GM23338 (cell line): ENCODE results near the gene RER1. TPM values are rescaled to one million over a fixed set of nuclear protein-coding genes. Genes with fewer than 3 reads are reported as not detected.

Experiments used
- ATAC-seq: fragments of 200-7000 bp; cut with Tn5 transposase; 3 replicates; pipeline ENCODE4 v1.9.1; 2020
- DNase-seq: peaks from one replicate; pipeline ENCODE4 v3.0.0-alpha.2; 2015; ENCODE audit warnings: low spot score
- H2AFZ ChIP-seq: fragments of 200-600 bp; sonication (generic); 2 replicates; pipeline ENCODE4 v1.8.0; 2016; ENCODE audit warnings: antibody characterized with exemption, mild to moderate bottlenecking, moderate library complexity
- H3F3A ChIP-seq: fragments of 200-600 bp; sonication (generic); replicated peaks from 2 replicates; pipeline ENCODE4 v1.8.0; 2017; ENCODE audit warnings: antibody characterized with exemption, mixed run types, low read depth
- H3K27ac ChIP-seq: fragments of 200-600 bp; sonication (generic); 2 replicates; pipeline ENCODE4 v1.6.1; 2016; ENCODE audit warnings: low read depth
- H3K27me3 ChIP-seq: fragments of 200-600 bp; sonication (generic); 2 replicates; pipeline ENCODE4 v1.8.0; 2016; ENCODE audit warnings: mild to moderate bottlenecking, mixed run types, moderate library complexity; ENCODE audit not compliant: insufficient read depth
- H3K36me3 ChIP-seq: fragments of 200-600 bp; sonication (generic); 2 replicates; pipeline ENCODE4 v1.8.0; 2016; ENCODE audit warnings: mild to moderate bottlenecking; ENCODE audit not compliant: insufficient read depth
- H3K4me1 ChIP-seq: fragments of 200-600 bp; sonication (generic); 2 replicates; pipeline ENCODE4 v1.8.0; 2016; ENCODE audit warnings: mild to moderate bottlenecking, moderate library complexity; ENCODE audit not compliant: insufficient read depth
- H3K4me2 ChIP-seq: fragments of 200-600 bp; sonication (generic); 2 replicates; pipeline ENCODE4 v1.7.1; 2017; ENCODE audit warnings: mixed run types
- H3K4me3 ChIP-seq: fragments of 200-600 bp; sonication (generic); 2 replicates; pipeline ENCODE4 v1.6.1; 2016; ENCODE audit warnings: mixed run types
- H3K79me2 ChIP-seq: fragments of 200-600 bp; sonication (generic); replicated peaks from 2 replicates; pipeline ENCODE4 v1.8.0; 2017; ENCODE audit warnings: mild to moderate bottlenecking; ENCODE audit not compliant: insufficient read depth
- H3K9me2 ChIP-seq: fragments of 200-600 bp; sonication (generic); 2 replicates; pipeline ENCODE4 v1.8.0; 2017; ENCODE audit not compliant: insufficient read depth
- H4K20me1 ChIP-seq: fragments of 200-600 bp; sonication (generic); replicated peaks from 2 replicates; pipeline ENCODE4 v1.8.0; 2017; ENCODE audit warnings: mild to moderate bottlenecking; ENCODE audit not compliant: insufficient read depth
- H3K27ac Mint-ChIP-seq: 2 replicates; pipeline ENCODE4 v1.8.0; 2020; ENCODE audit warnings: inconsistent platforms, mild to moderate bottlenecking, moderate library complexity, mixed read lengths
- H3K27me3 Mint-ChIP-seq: 3 replicates; pipeline ENCODE4 v1.8.0; 2022; ENCODE audit warnings: low read depth, mild to moderate bottlenecking, moderate library complexity, mixed read lengths, inconsistent platforms; ENCODE audit not compliant: insufficient read depth, poor library complexity
- H3K36me3 Mint-ChIP-seq: 3 replicates; pipeline ENCODE4 v1.8.0; 2021; ENCODE audit warnings: low read depth, mild to moderate bottlenecking, inconsistent platforms, moderate library complexity, mixed read lengths
- H3K4me1 Mint-ChIP-seq: 3 replicates; pipeline ENCODE4 v1.8.0; 2020; ENCODE audit warnings: mild to moderate bottlenecking, inconsistent platforms, mixed read lengths
- H3K4me3 Mint-ChIP-seq: 3 replicates; pipeline ENCODE4 v1.8.0; 2021; ENCODE audit warnings: moderate library complexity, mild to moderate bottlenecking, inconsistent platforms, mixed read lengths
- H3K9me3 Mint-ChIP-seq: 3 replicates; pipeline ENCODE4 v1.8.0; 2020; ENCODE audit warnings: moderate library complexity, mild to moderate bottlenecking, inconsistent platforms, mixed read lengths
- CREB1 ChIP-seq: fragments of 250-450 bp; sonication (Bioruptor Pico); IDR thresholded peaks from 2 replicates; pipeline ENCODE4 v1.5.0; 2020; ENCODE audit warnings: low read depth, mild to moderate bottlenecking, moderate library complexity
- CTCF ChIP-seq, 2 experiments: fragments of 200-600 bp in 1 of 2; sonication (generic) in 1 of 2; conservative IDR thresholded peaks; 2 replicates each; pipeline versions ENCODE4 v1.5.1 to v1.6.1; 2016 to 2017; ENCODE audit warnings: antibody characterized with exemption in 2 of 2, low read depth in 2 of 2, mild to moderate bottlenecking in 2 of 2, moderate library complexity in 1 of 2
- ETS1 ChIP-seq: IDR thresholded peaks from 2 replicates; pipeline ENCODE4 v1.6.1; 2016; ENCODE audit warnings: antibody characterized with exemption
- EZH2 ChIP-seq: fragments of 200-600 bp; sonication (generic); IDR thresholded peaks from one replicate; pipeline ENCODE4 v1.8.0; 2017; ENCODE audit warnings: antibody characterized with exemption, mild to moderate bottlenecking, low read depth; ENCODE audit not compliant: unreplicated experiment
- JUNB ChIP-seq: IDR thresholded peaks from one replicate; pipeline ENCODE4 v1.6.1; 2016; ENCODE audit warnings: antibody characterized with exemption; ENCODE audit not compliant: unreplicated experiment
- POLR2AphosphoS5 ChIP-seq: IDR thresholded peaks from 2 replicates; pipeline ENCODE4 v1.6.1; 2016; ENCODE audit warnings: antibody characterized with exemption, low read depth
- REST ChIP-seq: IDR thresholded peaks from one replicate; pipeline ENCODE4 v1.6.1; 2018; ENCODE audit warnings: antibody characterized with exemption; ENCODE audit not compliant: unreplicated experiment
- STAT1 ChIP-seq: IDR thresholded peaks from one replicate; pipeline ENCODE4 v1.6.1; 2016; ENCODE audit warnings: antibody characterized with exemption; ENCODE audit not compliant: unreplicated experiment
- ZNF114 ChIP-seq: fragments of 250-450 bp; sonication (Bioruptor Pico); IDR thresholded peaks from 2 replicates; pipeline ENCODE4 v1.5.0; 2020; ENCODE audit warnings: mild to moderate bottlenecking, moderate library complexity
- ZNF331 ChIP-seq: fragments of 250-450 bp; sonication (Bioruptor Pico); IDR thresholded peaks from 2 replicates; pipeline ENCODE4 v1.5.0; 2020; ENCODE audit warnings: low read depth, mild to moderate bottlenecking, moderate library complexity
- polyA plus RNA-seq: library from polyadenylated mRNA; unstranded; fragments of >200 nt; fragmentation: Nextera tagmentation; extraction: Ambion mirVana; gene quantifications from 2 replicates; pipeline ENCODE4 v1.2.1, GENCODE V29; 2016
- total RNA-seq: library from RNA; depleted of rRNA; stranded (reverse); fragments of >200 nt; shearing (Covaris generic); gene quantifications from 2 replicates; pipeline ENCODE4 v1.2.3, GENCODE V29; 2014

RER1 gene
- total and polyA plus RNA-seq, 2 experiments from 2014 or later = 58.4 to 99.5 TPM

- no peaks in the 10 kb centered on the region for H4K20me1 ChIP-seq
- H3K9me2 ChIP-seq = no peaks in the 10 kb centered on the region
- DNase-seq (peak; percentile 59), ATAC-seq (peak; percentile 28)
- H3K4me3 Mint-ChIP-seq = no peak overlapping the region
- no peaks in the 10 kb centered on the region for H3K36me3 Mint-ChIP-seq
- no peak overlapping the region for H3K27ac Mint-ChIP-seq
- no peaks in the 10 kb centered on the region for H3K27me3 ChIP-seq
- no peaks in the 10 kb centered on the region for H3K79me2 ChIP-seq
- no peaks in the 10 kb centered on the region for H3K36me3 ChIP-seq
- H3K4me2 ChIP-seq = no peak overlapping the region
- H3K4me3 ChIP-seq = no peak overlapping the region
- H3K27ac ChIP-seq = no peak overlapping the region
- TF ChIP-seq CTCF (conservative IDR thresholded peaks at IDR 0.05; ENCODE audit: low read depth in 2 of 2) = peak; percentile 49 to 63
- TF ChIP-seq JUNB = no peak
- TF ChIP-seq ETS1 = no peak
- no peak for TF ChIP-seq REST
- no peak for TF ChIP-seq POLR2AphosphoS5
- H3K4me1 ChIP-seq = no peaks in the 10 kb centered on the region
- peaks cover 7% of the 10 kb centered on the region for H3K27me3 Mint-ChIP-seq
- no peaks in the 10 kb centered on the region for H3K4me1 Mint-ChIP-seq
- no peaks in the 10 kb centered on the region for H3F3A ChIP-seq
- H3K9me3 Mint-ChIP-seq = peaks cover 12% of the 10 kb centered on the region; the same call in 2 of the 3 replicates
- H2AFZ ChIP-seq = no peak overlapping the region
Observed at GRCh38 chr1:2429780-2430591, 38.3 kb downstream of the RER1 start.

GRCh38 chr1:2430592-2430973, 38.9 kb downstream of the RER1 start:
- Histone ChIP-seq H3K4me1 (no peaks in the 10 kb centered on the region), H3F3A (no peaks in the 10 kb centered on the region), H3K79me2 (no peaks in the 10 kb centered on the region), H3K27me3 (no peaks in the 10 kb centered on the region), H3K36me3 (no peaks in the 10 kb centered on the region), H3K4me3 (no peak overlapping the region), H4K20me1 (no peaks in the 10 kb centered on the region), H2AFZ (no peak overlapping the region), H3K27ac (no peak overlapping the region), H3K4me2 (no peak overlapping the region), H3K9me2 (no peaks in the 10 kb centered on the region)
- Mint-ChIP-seq H3K36me3 (no peaks in the 10 kb centered on the region), H3K9me3 (peaks cover 12% of the 10 kb centered on the region; the same call in 2 of the 3 replicates), H3K4me1 (no peaks in the 10 kb centered on the region), H3K4me3 (no peak overlapping the region), H3K27ac (no peak overlapping the region), H3K27me3 (peaks cover 7% of the 10 kb centered on the region)
- no peak for DNase-seq
- ATAC-seq = no peak
- no peak for TF ChIP-seq POLR2AphosphoS5
- TF ChIP-seq CREB1 (CRISPR knock-in tag) = no peak
- TF ChIP-seq ZNF331 (CRISPR knock-in tag) = no peak
- TF ChIP-seq CTCF (conservative IDR thresholded peaks at IDR 0.05; ENCODE audit: low read depth in 2 of 2) = no peak
- TF ChIP-seq STAT1 = no peak
- no peak for TF ChIP-seq ZNF114 (CRISPR knock-in tag)
- no peak for TF ChIP-seq REST
- TF ChIP-seq EZH2 = no peak
